Heart right ventricle (tissue), 16 donors: ENCODE results near the gene USP32. TPM values are rescaled to one million over a fixed set of nuclear protein-coding genes. Genes with fewer than 3 reads are reported as not detected.
"Not testable (repeated sequence)": the region's sequence is repeated elsewhere in the genome, so short reads cannot be mapped to it uniquely, and the experiment has no call there.

Experiments used
- ATAC-seq, 8 donors: fragments of 200-7000 bp; cut with Tn5 transposase; one replicate each; pipeline ENCODE4 v1.9.1; 2020; ENCODE audit warnings: mild to moderate bottlenecking in 8 of 8, moderate library complexity in 8 of 8, moderate number of reproducible peaks in 1 of 8
- DNase-seq, 2 donors: peaks; one replicate each; pipeline ENCODE4 v3.0.0-alpha.2; 2020
- H3K27ac ChIP-seq, 10 donors: fragments of 200-600 bp; sonication (generic) in 2 of 10; one replicate each; pipeline versions ENCODE4 v1.5.0 to v1.8.0; 2020 to 2022; ENCODE audit warnings: mild to moderate bottlenecking in 3 of 10
- H3K27me3 ChIP-seq, 7 donors: fragments of 200-600 bp; one replicate each; pipeline ENCODE4 v1.8.0; 2021 to 2022; ENCODE audit warnings: mild to moderate bottlenecking in 2 of 7
- H3K36me3 ChIP-seq, 9 donors: fragments of 200-600 bp; sonication (generic) in 1 of 9; one replicate each; pipeline versions ENCODE4 v1.5.0 to v1.8.0; 2020 to 2022; ENCODE audit warnings: mild to moderate bottlenecking in 2 of 9
- H3K4me1 ChIP-seq, 9 donors: fragments of 200-600 bp; sonication (generic) in 1 of 9; one replicate each; pipeline versions ENCODE4 v1.5.0 to v1.8.0; 2020 to 2022; ENCODE audit warnings: mild to moderate bottlenecking in 4 of 9
- H3K4me3 ChIP-seq, 10 donors: fragments of 200-600 bp; sonication (generic) in 2 of 10; one replicate each; pipeline versions ENCODE4 v1.5.0 to v1.8.0; 2020 to 2022; ENCODE audit warnings: mild to moderate bottlenecking in 7 of 10, moderate library complexity in 2 of 10
- H3K9me3 ChIP-seq, 11 donors: fragments of 200-600 bp in 10 of 11; sonication (generic) in 2 of 11; one replicate each; pipeline versions ENCODE4 v1.5.0 to v1.8.0; 2013 to 2022; ENCODE audit warnings: mild to moderate bottlenecking in 2 of 11, control low read depth in 1 of 11, moderate library complexity in 1 of 11
- CTCF ChIP-seq, 9 donors: fragments of 200-600 bp; sonication (generic) in 2 of 9; IDR thresholded peaks; one replicate each; pipeline versions ENCODE4 v1.5.0 to v1.8.0; 2021 to 2022; ENCODE audit warnings: antibody characterized with exemption in 9 of 9, mild to moderate bottlenecking in 5 of 9, moderate library complexity in 1 of 9
- WGBS, 2 donors: extraction: QIAGEN DNeasy Blood & Tissue Kit; methylation state at CpG; one replicate each; pipeline ENCODE4 v1.1.7; 2013; ENCODE audit warnings: inconsistent platforms in 1 of 2; 5-methylcytosine and 5-hydroxymethylcytosine counted together
- intact Hi-C, 10 donors: fragments of 100-400 bp; cut with DNase I; formaldehyde crosslinking; loops; one replicate each; pipeline versions ENCODE4 v1.11.1 to v1.14.2; 2022
- polyA plus RNA-seq, 2 donors: library from polyadenylated mRNA; stranded (reverse); fragments of 200-250 nt; gene quantifications; one replicate each; pipeline ENCODE4 v1.2.3, GENCODE V29; 2013
- total RNA-seq, 10 donors: library from RNA; stranded (reverse); fragmentation: NEBNext Ultra II Directional in 3 of 10; extraction: Animal tissue kit (Norgen Biotek cat#: 25700) in 3 of 10; gene quantifications; one replicate each; pipeline versions ENCODE4 v1.2.1 to v1.2.4, GENCODE V29; 2021 to 2023
- donor health status: Arrhythmogenic right ventricular cardiomyopathy.
- donor health status: ischemic (EF 13 %, LVEDD 7.1; RV severe dilation, severe dysfunction).
- donor health status: healthy with polysubstance abuse.
- donor health status: DM: no; HTN: yes; CAD: no.
- donor health status: DM: no; HTN: no; CAD: no.
- donor health status: ischemic (EF 25% LVEDD 6.9; RV normal size, moderate dysfunction).
- donor health status: ischemic (EF 25% LVEDD 5.7; RV mildly dilated, moderate dysfunction).
- donor health status: healthy.
- donor health status: DM: yes; HTN: yes; CAD: no.
- donor health status: Ischemic cardiomyopathy.
- donor health status: ischemic (EF 35%, LVEDD 5.7; RV mildly dilated, moderate dysfunction).
- donor health status: nonischemic (EF 11% LVEDD 7.7; RV severe dilation, severe dysfunction).
- donor health status: DM: yes; HTN: yes; CAD: no.
- donor health status: PGD.
- donor health status: ischemic (EF 29% LVEDD 5.4; RV normal size, mild dysfunction).
- donor health status: nonischemic (EF 23%, LVEDD 6.1; RV moderate dilation, normal function).

Gene USP32
- total and polyA plus RNA-seq, 12 donors, result 13.3 to 38.6 (median 29.3) TPM

DNA sequence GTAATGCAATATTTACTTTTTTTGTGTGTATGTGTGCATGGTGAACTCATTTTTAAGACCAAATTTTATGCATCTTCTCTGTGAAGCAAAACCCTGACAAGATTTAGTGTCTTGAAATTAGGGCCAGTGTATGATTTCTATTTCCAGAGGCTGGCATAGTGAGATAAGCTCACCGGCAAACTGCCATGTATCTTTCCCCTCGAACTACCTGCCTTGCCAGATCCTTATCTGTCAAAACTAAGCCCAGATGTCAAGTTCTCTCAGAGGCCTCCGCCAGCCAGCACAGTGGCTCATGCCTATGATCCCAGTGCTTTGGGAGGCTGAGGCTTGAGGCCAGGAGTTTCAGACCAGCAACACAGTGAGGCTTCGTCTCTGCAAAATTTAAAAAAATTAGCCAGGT, 10.0 kb downstream of the USP32 start:
- no peaks in the 10 kb centered on the region for H3K9me3 ChIP-seq
- ATAC-seq (no peak), DNase-seq (no peak)
- TF ChIP-seq CTCF (IDR thresholded peaks at IDR 0.05), result no peak
- no peak overlapping the region for H3K27ac ChIP-seq
- peaks cover 0 to 38% (median 17%) of the 10 kb centered on the region in 9 donors for H3K4me1 ChIP-seq
- intact Hi-C loops, result no loop called here
- H3K27me3 ChIP-seq, result no peaks in the 10 kb centered on the region
- 66 to 75% methylated on average over 4 of the region's 4 CpGs for WGBS, 2 donors
- H3K36me3 ChIP-seq, result peaks cover 0 to 16% (median 2%) of the 10 kb centered on the region in 9 donors
- H3K4me3 ChIP-seq, result no peak overlapping the region

GRCh38 chr17:60379461-60379860, 12.5 kb downstream of the USP32 start:
- H3K27ac ChIP-seq, ATAC-seq, H3K9me3 ChIP-seq, intact Hi-C loops, H3K27me3 ChIP-seq, DNase-seq, H3K4me3 ChIP-seq: not testable (repeated sequence)
- WGBS, 2 donors, result 54 to 55% methylated on average over 2 of the region's 3 CpGs
- H3K36me3 ChIP-seq, result peaks cover 0 to 19% (median 5%) of the 10 kb centered on the region in 9 donors
- H3K4me1 ChIP-seq, result peaks cover 0 to 19% (median 4%) of the 10 kb centered on the region in 9 donors

- H3K9me3 ChIP-seq, ATAC-seq, H3K4me3 ChIP-seq, H3K27me3 ChIP-seq, intact Hi-C loops, H3K27ac ChIP-seq, DNase-seq, H3K4me1 ChIP-seq: not testable (repeated sequence)
- 94 to 100% methylated on average over 1 of the region's 1 CpG for WGBS, 2 donors
- peaks cover 0 to 19% (median 5%) of the 10 kb centered on the region in 9 donors for H3K36me3 ChIP-seq
Measured at GRCh38 chr17:60378187-60378586, 13.7 kb downstream of the USP32 start.

- Histone ChIP-seq H3K4me1 (peaks cover 0 to 24% (median 0%) of the 10 kb centered on the region in 9 donors), H3K27me3 (no peaks in the 10 kb centered on the region), H3K9me3 (no peaks in the 10 kb centered on the region), H3K27ac (peak overlapping the region in 1 of 10 donors; percentile 59), H3K36me3 (peaks cover 0 to 15% (median 4%) of the 10 kb centered on the region in 9 donors), H3K4me3 (no peak overlapping the region)
- ATAC-seq (no peak), DNase-seq (no peak)
- no peak for TF ChIP-seq CTCF (IDR thresholded peaks at IDR 0.05)
- WGBS, 2 donors, result 93 to 95% methylated on average over 6 of the region's 6 CpGs
- intact Hi-C loops, result no loop called here
Measured at GRCh38 chr17:60372790-60373483, 19.0 kb downstream of the USP32 start.

DNA sequence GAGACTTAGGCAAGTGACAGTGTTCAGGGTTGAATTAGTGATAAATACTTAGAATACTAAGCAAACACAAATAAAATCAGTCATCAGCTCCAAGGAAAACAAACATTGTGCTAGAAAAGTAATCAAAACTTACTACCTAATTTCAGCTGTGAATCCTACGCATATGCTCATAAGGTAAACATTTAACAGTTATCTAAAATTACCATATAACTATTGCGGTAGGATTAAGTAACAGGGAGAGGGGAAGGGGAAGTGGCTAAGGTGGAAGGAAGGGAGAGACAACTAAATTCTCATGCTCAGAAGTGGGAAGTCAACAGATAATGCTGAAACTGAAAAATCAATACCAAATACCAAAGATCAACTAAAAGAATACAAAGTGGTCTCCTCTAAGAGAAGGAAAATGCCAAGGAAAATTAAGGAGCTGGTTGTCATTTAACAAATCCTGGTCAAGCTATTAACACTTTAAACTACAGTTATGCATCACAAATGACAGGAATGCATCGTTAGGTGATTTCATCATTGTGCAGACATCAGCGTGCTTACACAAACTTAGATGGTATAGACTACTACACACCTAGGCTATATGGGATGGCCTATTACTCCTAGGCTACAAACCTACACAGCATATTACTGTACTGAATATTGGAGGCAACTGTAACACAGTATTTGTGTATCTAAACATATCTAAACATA, 20.0 kb downstream of the USP32 start:
- Histone ChIP-seq H3K4me1 (peaks cover 0 to 24% (median 0%) of the 10 kb centered on the region in 9 donors), H3K4me3 (no peak overlapping the region), H3K27me3 (no peaks in the 10 kb centered on the region), H3K9me3 (no peaks in the 10 kb centered on the region), H3K27ac (peak overlapping the region in 1 of 10 donors; percentile 59), H3K36me3 (peaks cover 0 to 13% (median 3%) of the 10 kb centered on the region in 9 donors)
- ATAC-seq (no peak), DNase-seq (no peak)
- WGBS, 2 donors, result 83 to 89% methylated on average over 4 of the region's 4 CpGs
- TF ChIP-seq CTCF (IDR thresholded peaks at IDR 0.05), result no peak
- intact Hi-C loops, result no loop called here
